Endothelial cell (in vitro differentiated cells): ENCODE results near the gene WDFY4. TPM values are rescaled to one million over a fixed set of nuclear protein-coding genes. Genes with fewer than 3 reads are reported as not detected.

ENCODE experiments used
- DNase-seq: peaks from one replicate; pipeline ENCODE4 v3.0.0; 2021; ENCODE audit warnings: low spot score
- H3K27ac Mint-ChIP-seq: one replicate; pipeline ENCODE4 v1.8.0; 2021; ENCODE audit warnings: mixed read lengths, inconsistent platforms; ENCODE audit not compliant: unreplicated experiment
- H3K27me3 Mint-ChIP-seq: one replicate; pipeline ENCODE4 v1.8.0; 2021; ENCODE audit warnings: mild to moderate bottlenecking, moderate library complexity, mixed read lengths, inconsistent platforms; ENCODE audit not compliant: unreplicated experiment
- H3K36me3 Mint-ChIP-seq: one replicate; pipeline ENCODE4 v1.8.0; 2021; ENCODE audit warnings: mild to moderate bottlenecking, low read depth, mixed read lengths, inconsistent platforms; ENCODE audit not compliant: unreplicated experiment
- H3K4me1 Mint-ChIP-seq: one replicate; pipeline ENCODE4 v1.8.0; 2021; ENCODE audit warnings: mild to moderate bottlenecking, mixed read lengths, inconsistent platforms; ENCODE audit not compliant: unreplicated experiment
- H3K4me3 Mint-ChIP-seq: one replicate; pipeline ENCODE4 v1.8.0; 2021; ENCODE audit warnings: mild to moderate bottlenecking, mixed read lengths, inconsistent platforms; ENCODE audit not compliant: unreplicated experiment
- H3K9me3 Mint-ChIP-seq: one replicate; pipeline ENCODE4 v1.8.0; 2021; ENCODE audit warnings: mixed read lengths, inconsistent platforms; ENCODE audit not compliant: unreplicated experiment
- CTCF ChIP-seq: fragments of 200-600 bp; sonication (generic); IDR thresholded peaks from one replicate; pipeline ENCODE4 v1.5.0; 2021; ENCODE audit warnings: antibody characterized with exemption; ENCODE audit not compliant: unreplicated experiment
- total RNA-seq: library from RNA; stranded (reverse); fragmentation: NEBNext Ultra II Directional; extraction: Animal tissue kit (Norgen Biotek cat#: 25700); gene quantifications from one replicate; pipeline ENCODE4 v1.2.1, GENCODE V29; 2021; ENCODE audit not compliant: unreplicated experiment

Gene WDFY4
- total RNA-seq, 1 donor from 2014 or later = 0.54 TPM

GRCh38 chr10:48779077-48779476, 94.4 kb downstream of the WDFY4 start:
- Mint-ChIP-seq H3K4me1 (no peaks in the 10 kb centered on the region), H3K36me3 (no peaks in the 10 kb centered on the region), H3K9me3 (no peaks in the 10 kb centered on the region), H3K27ac (no peak overlapping the region), H3K27me3 (peaks cover 5% of the 10 kb centered on the region), H3K4me3 (no peak overlapping the region)
- TF ChIP-seq CTCF = no peak
- DNase-seq = no peak

GRCh38 chr10:48779546-48780152, 95.0 kb downstream of the WDFY4 start:
- no peak overlapping the region for H3K27ac Mint-ChIP-seq
- H3K4me3 Mint-ChIP-seq = no peak overlapping the region
- no peaks in the 10 kb centered on the region for H3K9me3 Mint-ChIP-seq
- no peak for TF ChIP-seq CTCF
- no peak for DNase-seq
- H3K27me3 Mint-ChIP-seq = peaks cover 5% of the 10 kb centered on the region
- no peaks in the 10 kb centered on the region for H3K4me1 Mint-ChIP-seq
- no peaks in the 10 kb centered on the region for H3K36me3 Mint-ChIP-seq

DNA sequence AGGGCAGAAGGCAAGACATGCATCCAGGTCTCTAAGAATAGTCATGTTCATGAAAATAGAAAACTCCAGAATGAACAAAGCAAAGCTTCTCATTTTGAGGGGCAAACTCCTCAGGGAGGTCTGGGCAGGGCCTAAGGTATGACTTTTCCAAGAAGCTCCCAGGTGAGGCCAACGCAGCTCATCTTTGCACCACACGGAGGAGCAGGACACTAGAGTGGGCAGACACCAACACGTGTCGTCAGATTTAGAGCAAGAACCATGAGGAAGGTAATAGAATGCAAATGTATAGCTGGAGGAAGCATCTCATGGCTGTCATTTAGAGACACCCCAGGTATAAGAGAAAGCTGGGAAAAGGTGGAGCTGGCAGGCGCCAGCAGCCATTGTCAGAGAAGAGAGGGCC, 95.7 kb downstream of the WDFY4 start:
- Mint-ChIP-seq H3K36me3 (no peaks in the 10 kb centered on the region), H3K4me1 (no peaks in the 10 kb centered on the region), H3K9me3 (no peaks in the 10 kb centered on the region), H3K4me3 (no peak overlapping the region), H3K27ac (no peak overlapping the region), H3K27me3 (peaks cover 5% of the 10 kb centered on the region)
- no peak for DNase-seq
- no peak for TF ChIP-seq CTCF

DNA sequence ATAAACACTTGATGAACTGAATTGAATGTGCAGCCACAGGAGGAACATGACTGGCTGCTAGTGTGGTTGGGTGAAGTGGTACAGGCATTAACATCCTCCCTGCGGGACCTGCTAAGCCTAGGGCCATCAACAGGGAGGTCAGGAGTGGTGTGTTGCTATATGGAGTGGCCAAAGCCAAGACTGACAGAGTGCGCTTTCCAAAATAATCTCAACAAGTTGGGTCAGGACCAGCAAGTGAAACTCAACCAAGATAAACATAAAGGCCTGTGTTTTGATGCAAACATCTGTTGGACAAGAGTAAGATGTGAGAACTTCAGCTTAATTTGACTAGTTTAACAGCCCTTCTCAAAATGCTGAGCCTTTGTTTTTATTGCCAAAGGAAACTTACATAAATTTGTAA, 97.7 kb downstream of the WDFY4 start:
- Mint-ChIP-seq H3K4me3 (no peak overlapping the region), H3K27me3 (peaks cover 3% of the 10 kb centered on the region), H3K27ac (no peak overlapping the region), H3K9me3 (no peaks in the 10 kb centered on the region), H3K4me1 (no peaks in the 10 kb centered on the region), H3K36me3 (no peaks in the 10 kb centered on the region)
- TF ChIP-seq CTCF = no peak
- DNase-seq = no peak

DNA sequence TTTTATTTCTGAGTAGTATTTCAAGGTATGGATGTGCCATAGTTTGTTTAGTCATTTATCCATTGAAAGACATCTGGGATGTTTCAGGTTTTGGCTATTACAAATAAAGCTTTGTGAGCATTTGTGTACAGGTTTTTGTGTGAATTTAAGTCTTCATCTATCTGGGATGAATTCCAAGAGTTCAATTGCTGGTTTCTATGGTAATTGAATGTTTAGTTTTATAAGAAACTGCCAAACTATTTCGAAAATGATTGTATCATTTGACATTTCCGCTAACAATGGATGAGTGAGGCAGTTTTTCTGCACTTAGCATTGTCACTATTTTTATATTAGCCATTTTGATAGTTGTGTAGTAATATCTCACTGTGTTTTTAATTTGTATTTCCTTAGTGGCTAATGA, 99.4 kb downstream of the WDFY4 start:
- Mint-ChIP-seq H3K9me3 (no peaks in the 10 kb centered on the region), H3K4me1 (no peaks in the 10 kb centered on the region), H3K36me3 (no peaks in the 10 kb centered on the region), H3K27ac (no peak overlapping the region), H3K27me3 (peaks cover 2% of the 10 kb centered on the region), H3K4me3 (no peak overlapping the region)
- no peak for DNase-seq
- no peak for TF ChIP-seq CTCF
